Parathyroid adenoma (tissue), 2 donors: ENCODE results near the gene UHMK1.
"Not testable (repeated sequence)": the region's sequence is repeated elsewhere in the genome, so short reads cannot be mapped to it uniquely, and the experiment has no call there.

Experiments used
- H2AFZ ChIP-seq: fragments of 300-600 bp; sonication (generic); one replicate; pipeline ENCODE4 v1.7.0; 2017; ENCODE audit warnings: antibody characterized with exemption, mild to moderate bottlenecking
- H3K27ac ChIP-seq: fragments of 300-600 bp; sonication (generic); one replicate; pipeline ENCODE4 v1.7.0; 2017
- H3K27me3 ChIP-seq: fragments of 300-600 bp; sonication (generic); one replicate; pipeline ENCODE4 v1.7.0; 2017; ENCODE audit warnings: low read length; ENCODE audit not compliant: control insufficient read depth, insufficient read depth
- H3K36me3 ChIP-seq: fragments of 300-600 bp; sonication (generic); one replicate; pipeline ENCODE4 v1.7.0; 2017; ENCODE audit warnings: low read length; ENCODE audit not compliant: control insufficient read depth, insufficient read depth
- H3K4me1 ChIP-seq: fragments of 300-600 bp; sonication (generic); one replicate; pipeline ENCODE4 v1.7.0; 2017; ENCODE audit warnings: control low read depth
- H3K4me2 ChIP-seq: fragments of 300-600 bp; sonication (generic); one replicate; pipeline ENCODE4 v1.7.0; 2017; ENCODE audit warnings: low read length
- H3K4me3 ChIP-seq: fragments of 300-600 bp; sonication (generic); one replicate; pipeline ENCODE4 v1.7.0; 2017; ENCODE audit warnings: low read depth, low read length
- H3K79me2 ChIP-seq: fragments of 300-600 bp; sonication (generic); one replicate; pipeline ENCODE4 v1.7.0; 2017; ENCODE audit warnings: control low read depth
- H3K9ac ChIP-seq: fragments of 300-600 bp; sonication (generic); one replicate; pipeline ENCODE4 v1.7.0; 2017; ENCODE audit warnings: mild to moderate bottlenecking
- H3K9me3 ChIP-seq: fragments of 300-600 bp; sonication (generic); one replicate; pipeline ENCODE4 v1.7.0; 2017; ENCODE audit warnings: low read length; ENCODE audit not compliant: control insufficient read depth
- TF ChIP-seq, protein P1 (sequence below): fragments of 300-600 bp; sonication (generic); IDR thresholded peaks from one replicate; pipeline ENCODE4 v1.7.0; 2017; ENCODE audit warnings: antibody characterized with exemption, mild to moderate bottlenecking
- donor health status: primary hyperparathyroidism.

The UHMK1 gene

DNA sequence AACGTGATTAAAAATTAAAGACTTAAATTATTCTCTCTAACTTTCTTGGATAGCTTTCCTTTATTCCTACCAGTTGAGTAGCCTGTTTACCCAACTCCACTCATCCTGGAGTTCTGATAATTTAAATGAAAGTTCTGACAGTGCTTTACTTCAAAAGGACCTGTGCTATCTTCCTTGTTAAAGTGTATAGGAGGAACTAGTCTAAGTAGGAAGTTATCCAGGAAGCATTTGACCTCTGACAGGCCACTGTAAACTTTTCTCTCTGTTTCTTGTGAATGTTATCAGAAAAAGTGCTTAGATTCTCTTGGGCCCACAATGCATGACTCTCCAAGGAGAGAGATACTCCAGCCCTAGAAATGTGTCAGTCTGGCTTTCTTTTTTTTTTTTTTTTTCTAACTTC lies 73.1 kb downstream of the UHMK1 start:
- no peak overlapping the region for H3K4me2 ChIP-seq
- no peak overlapping the region for H3K4me3 ChIP-seq
- H3K27ac ChIP-seq = no peak overlapping the region
- H2AFZ ChIP-seq = no peak overlapping the region
- H3K4me1 ChIP-seq = no peaks in the 10 kb centered on the region
- H3K36me3 ChIP-seq = no peaks in the 10 kb centered on the region
- H3K79me2 ChIP-seq = no peaks in the 10 kb centered on the region
- H3K9ac ChIP-seq = no peak overlapping the region
- TF ChIP-seq, protein P1, sequence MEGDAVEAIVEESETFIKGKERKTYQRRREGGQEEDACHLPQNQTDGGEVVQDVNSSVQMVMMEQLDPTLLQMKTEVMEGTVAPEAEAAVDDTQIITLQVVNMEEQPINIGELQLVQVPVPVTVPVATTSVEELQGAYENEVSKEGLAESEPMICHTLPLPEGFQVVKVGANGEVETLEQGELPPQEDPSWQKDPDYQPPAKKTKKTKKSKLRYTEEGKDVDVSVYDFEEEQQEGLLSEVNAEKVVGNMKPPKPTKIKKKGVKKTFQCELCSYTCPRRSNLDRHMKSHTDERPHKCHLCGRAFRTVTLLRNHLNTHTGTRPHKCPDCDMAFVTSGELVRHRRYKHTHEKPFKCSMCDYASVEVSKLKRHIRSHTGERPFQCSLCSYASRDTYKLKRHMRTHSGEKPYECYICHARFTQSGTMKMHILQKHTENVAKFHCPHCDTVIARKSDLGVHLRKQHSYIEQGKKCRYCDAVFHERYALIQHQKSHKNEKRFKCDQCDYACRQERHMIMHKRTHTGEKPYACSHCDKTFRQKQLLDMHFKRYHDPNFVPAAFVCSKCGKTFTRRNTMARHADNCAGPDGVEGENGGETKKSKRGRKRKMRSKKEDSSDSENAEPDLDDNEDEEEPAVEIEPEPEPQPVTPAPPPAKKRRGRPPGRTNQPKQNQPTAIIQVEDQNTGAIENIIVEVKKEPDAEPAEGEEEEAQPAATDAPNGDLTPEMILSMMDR = no peak
- H3K9me3 ChIP-seq = no peaks in the 10 kb centered on the region
- H3K27me3 ChIP-seq = no peaks in the 10 kb centered on the region

DNA sequence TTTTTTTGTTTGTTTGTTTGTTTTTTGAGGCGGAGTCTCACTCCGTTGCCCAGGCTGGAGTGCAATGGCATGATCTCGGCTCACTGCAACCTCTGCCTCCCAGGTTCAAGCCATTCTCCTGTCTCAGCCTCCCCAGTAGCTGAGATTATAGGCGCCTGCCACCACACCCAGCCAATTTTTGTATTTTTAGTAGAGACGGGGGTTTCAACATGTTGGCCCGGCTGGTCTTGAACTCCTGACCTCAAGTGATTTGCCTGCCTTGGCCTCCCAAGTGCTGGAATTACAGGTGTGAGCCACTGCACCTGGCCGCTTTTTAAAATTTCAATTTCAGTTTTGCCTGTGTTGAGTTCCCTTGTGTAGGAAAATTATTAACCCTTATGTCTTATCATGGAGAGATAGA lies 73.5 kb downstream of the UHMK1 start:
- not testable (repeated sequence) for H3K36me3 ChIP-seq, H3K4me1 ChIP-seq, H3K9ac ChIP-seq, H3K4me3 ChIP-seq, H2AFZ ChIP-seq, H3K27ac ChIP-seq, H3K27me3 ChIP-seq, H3K79me2 ChIP-seq, H3K4me2 ChIP-seq, H3K9me3 ChIP-seq

DNA sequence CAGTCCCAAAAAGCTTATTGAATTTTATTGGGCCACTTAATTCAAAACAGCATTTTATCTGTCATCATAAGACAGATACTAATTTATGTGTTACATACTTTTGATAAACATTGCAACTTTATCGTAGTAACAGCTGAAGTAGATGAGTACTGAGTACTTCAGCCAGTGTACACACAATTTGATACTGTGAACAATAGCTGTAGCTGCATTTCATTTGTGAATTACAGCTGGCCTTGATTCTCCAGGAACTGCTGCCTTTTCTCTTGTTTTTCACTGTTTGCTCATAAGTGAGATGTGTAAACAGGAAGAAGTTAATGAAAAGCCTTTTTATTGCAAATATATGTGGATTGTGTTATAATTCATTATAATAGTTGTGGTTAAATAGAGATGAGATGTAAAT lies 74.1 kb downstream of the UHMK1 start:
- Histone ChIP-seq H3K36me3 (no peaks in the 10 kb centered on the region), H3K27ac (no peak overlapping the region), H3K4me3 (no peak overlapping the region), H3K9ac (no peak overlapping the region), H3K4me1 (no peaks in the 10 kb centered on the region), H2AFZ (no peak overlapping the region), H3K27me3 (no peaks in the 10 kb centered on the region), H3K9me3 (no peaks in the 10 kb centered on the region), H3K79me2 (no peaks in the 10 kb centered on the region), H3K4me2 (no peak overlapping the region)
- TF ChIP-seq, protein P1 = no peak

DNA sequence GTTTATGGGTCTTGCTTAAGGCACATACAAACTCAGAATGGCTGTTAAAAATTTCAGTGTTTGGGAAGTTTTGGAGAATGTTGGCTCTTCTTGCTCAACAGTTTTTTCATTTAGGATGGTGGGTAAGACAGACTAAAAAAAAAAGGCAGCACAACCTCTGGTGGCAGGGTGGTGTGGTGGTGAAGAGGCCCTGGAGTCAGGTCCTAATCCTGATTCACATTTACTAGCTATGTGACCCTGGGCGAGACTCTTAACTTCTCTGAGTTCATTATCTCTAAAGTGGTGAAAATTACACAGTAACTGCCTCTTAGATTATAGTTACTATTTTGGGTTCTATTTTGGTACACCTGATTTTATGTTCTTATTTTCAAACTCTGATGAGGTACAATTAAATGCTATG lies 75.5 kb downstream of the UHMK1 start:
- no peak overlapping the region for H3K27ac ChIP-seq
- no peak overlapping the region for H3K9ac ChIP-seq
- TF ChIP-seq, protein P1 = no peak
- H3K79me2 ChIP-seq = no peaks in the 10 kb centered on the region
- no peaks in the 10 kb centered on the region for H3K4me1 ChIP-seq
- H3K4me3 ChIP-seq = no peak overlapping the region
- H3K9me3 ChIP-seq = no peaks in the 10 kb centered on the region
- H2AFZ ChIP-seq = no peak overlapping the region
- H3K27me3 ChIP-seq = no peaks in the 10 kb centered on the region
- H3K36me3 ChIP-seq = no peaks in the 10 kb centered on the region
- H3K4me2 ChIP-seq = no peak overlapping the region

DNA sequence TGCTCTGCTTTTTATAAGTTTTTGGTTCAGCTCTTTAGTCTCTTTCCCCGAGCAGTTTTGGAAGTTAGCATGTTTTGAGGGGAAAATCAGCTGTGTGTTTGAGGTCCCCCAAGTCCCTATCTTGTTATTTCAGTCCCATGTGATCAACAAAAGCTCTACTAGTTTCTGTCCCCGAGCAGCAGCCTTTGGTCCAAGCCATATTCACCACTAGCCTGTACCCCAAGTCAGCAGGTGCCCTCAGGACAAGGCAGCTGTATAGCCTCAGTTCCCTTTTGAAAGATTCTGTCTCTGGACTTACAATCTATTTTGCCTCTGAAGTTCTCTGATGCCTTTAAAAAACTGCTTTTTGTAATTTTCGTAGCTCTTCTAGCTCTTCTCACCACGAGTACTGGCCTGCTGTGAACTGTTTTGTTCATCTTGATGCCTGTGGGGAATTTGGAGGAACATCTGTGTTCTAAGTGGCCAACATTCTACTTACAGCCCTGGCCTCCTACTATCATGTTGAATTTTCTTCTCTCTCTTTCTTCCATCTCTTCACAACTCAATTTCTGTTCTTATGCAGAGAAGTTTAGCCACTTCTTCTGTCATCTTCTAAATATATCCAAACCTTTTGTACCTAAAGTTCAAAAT lies 80.6 kb downstream of the UHMK1 start:
- no peak overlapping the region for H3K9ac ChIP-seq
- no peaks in the 10 kb centered on the region for H3K36me3 ChIP-seq
- H3K79me2 ChIP-seq = no peaks in the 10 kb centered on the region
- H3K27ac ChIP-seq = no peak overlapping the region
- TF ChIP-seq, protein P1 = no peak
- H3K4me2 ChIP-seq = no peak overlapping the region
- no peak overlapping the region for H2AFZ ChIP-seq
- no peaks in the 10 kb centered on the region for H3K27me3 ChIP-seq
- no peak overlapping the region for H3K4me3 ChIP-seq
- H3K9me3 ChIP-seq = no peaks in the 10 kb centered on the region
- H3K4me1 ChIP-seq = no peaks in the 10 kb centered on the region
